GM18511 (cell line): Measurements from ENCODE around the gene PFN1.
A peak's percentile ranks its signal among the peaks of the same experiment; 100 is the strongest.

Source experiments
- ATAC-seq: cut with Tn5 transposase; IDR thresholded peaks from one replicate; pipeline ENCODE4 v1.9.1; 2021; ENCODE audit warnings: mild to moderate bottlenecking, moderate library complexity; ENCODE audit not compliant: unreplicated experiment

The PFN1 gene

DNA sequence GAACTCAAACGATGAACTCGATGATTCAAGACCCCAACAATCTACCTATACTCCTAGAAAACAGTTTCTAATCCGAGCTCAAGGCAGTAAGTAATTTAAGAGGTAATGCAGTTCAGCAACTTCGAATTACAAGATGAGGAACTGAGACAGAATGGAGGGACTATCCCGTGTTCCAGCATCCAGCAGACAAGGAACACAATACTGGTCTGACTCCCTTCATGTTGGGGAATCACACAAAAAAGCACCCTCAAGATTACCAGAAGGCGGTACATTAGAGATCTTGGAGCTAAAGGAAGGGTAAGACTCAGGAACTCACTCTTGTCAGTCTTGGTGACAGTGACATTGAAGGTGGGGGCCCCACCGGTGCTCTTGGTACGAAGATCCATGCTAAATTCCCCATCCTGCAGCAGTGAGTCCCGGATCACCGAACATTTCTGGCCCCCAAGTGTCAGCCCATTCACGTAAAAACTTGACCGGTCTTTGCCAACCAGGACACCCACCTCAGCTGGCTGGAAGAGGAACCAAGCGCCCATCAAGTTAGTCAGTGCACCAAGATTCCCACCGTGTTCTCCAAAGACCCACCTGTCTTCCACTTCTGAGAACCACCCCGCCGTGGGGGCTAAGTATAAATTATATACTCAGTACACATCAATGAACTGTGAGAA, 1.9 kb downstream of the PFN1 start:
- ATAC-seq, result no peak

DNA sequence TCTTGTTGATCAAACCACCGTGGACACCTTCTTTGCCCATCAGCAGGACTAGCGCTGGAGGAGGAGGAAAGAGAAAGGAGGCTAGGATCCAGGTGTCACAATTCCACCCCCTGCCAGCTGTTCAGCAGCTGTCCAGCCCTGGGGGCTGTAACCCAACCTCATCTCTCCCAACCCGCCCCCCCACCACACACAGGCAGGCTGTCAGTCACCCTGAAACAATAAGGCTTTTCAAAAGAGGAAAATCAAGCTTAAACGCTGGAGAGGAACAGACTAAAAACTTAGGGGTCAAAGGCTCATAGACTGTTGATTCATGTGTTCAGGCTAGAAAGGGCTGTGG, 2.4 kb downstream of the PFN1 start:
- no peak for ATAC-seq

DNA sequence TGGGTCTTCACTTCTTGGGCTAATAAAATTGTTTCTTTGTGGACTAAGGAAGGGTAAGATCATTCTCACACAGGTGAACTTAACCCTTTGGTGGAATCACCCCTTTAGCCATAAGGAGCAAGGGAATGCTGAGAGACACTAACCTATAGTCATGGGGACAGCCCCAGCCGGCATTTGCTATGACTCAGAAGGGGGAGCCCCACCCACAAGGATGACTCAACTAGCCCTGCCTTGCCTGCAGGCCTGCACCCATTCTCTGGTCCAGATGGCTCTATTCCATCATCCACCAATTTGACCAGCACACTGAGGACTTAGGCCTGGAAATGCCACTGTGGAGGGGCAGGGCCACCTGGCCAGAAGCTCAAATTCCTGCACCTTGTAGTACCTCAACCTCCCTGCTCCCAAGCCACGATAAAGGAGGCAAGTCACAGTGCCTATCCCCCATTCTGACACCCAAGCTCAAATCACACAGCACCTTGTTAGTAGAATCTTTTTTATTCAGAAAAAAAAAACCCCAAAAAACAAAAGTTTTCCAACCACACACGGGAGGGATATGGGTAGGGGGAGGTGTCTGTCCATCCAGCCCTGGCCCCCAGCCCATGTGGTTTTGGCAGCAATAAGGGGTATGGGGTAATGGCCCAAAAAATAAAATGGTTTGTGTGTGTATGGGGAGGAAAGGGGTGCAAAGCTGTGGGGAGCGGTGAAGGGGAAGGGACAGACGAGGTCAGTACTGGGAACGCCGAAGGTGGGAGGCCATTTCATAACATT, 3.0 kb downstream of the PFN1 start:
- ATAC-seq, result no peak

DNA sequence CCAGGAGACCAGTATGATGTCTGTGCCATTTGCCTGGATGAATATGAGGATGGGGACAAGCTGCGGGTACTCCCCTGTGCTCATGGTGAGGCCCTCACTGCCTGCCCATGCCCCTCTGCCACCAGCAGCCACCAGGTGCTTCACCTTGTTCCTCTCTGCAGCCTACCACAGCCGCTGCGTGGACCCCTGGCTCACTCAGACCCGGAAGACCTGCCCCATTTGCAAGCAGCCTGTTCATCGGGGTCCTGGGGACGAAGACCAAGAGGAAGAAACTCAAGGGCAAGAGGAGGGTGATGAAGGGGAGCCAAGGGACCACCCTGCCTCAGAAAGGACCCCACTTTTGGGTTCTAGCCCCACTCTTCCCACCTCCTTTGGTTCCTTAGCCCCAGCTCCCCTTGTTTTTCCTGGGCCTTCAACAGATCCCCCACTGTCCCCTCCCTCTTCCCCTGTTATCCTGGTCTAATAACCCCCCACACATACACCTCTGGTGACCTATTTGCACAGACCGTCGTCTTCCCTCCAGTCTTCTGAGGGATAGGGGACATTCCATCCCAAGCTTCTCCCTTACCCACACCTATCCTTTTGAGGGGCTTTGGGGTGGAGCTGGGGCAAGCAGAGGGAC, 3.7 kb downstream of the PFN1 start:
- no peak for ATAC-seq

DNA sequence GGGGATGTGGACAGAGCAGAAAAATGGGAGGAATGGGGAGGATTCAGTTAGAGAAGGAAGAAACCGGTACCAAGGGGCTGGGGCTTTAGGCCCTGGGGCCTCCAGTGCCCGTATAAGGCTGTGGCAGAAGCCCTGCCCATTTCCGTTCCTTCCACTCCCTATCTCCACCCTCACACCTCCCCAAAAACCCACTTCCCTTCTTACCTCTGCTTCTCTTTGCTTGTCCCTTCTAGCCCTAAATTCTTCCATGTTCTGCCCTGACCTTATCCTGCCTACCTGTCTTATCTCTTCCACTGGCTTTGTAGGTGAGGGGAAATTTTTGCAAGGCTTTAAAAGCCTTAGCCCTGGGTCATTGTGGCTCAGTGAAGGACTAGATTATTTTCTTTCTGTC, 4.2 kb downstream of the PFN1 start:
- no peak for ATAC-seq

DNA sequence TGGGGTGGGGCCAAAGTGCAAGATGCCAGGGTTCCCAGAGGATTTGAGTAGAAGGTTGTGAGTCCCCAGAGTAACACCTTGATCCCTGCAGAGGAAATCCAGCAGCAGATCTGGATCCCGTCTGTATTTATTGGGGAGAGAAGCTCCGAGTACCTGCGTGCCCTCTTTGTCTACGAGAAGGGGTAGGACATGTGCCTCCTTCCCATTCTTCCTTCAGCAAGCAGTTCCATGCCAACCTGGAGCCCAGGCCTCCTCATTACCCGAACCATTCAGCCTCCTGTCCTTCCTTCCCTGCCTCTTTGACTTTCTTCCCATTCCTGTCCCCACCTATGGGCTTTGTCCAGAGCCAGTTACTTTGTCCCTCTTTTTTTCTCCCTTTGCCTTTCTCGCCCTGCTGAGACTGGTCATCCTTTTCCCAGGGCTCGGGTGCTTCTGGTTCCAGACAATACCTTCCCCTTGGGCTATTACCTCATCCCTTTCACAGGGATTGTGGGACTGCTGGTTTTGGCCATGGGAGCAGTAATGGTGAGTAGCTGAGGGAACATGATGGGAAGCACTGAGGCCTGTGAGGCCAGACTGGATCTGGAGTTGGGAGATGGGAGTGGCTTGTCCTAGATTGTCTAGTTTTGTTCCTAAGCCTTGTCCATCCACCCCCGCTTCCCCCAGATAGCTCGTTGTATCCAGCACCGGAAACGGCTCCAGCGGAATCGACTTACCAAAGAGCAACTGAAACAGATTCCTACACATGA, 5.4 kb downstream of the PFN1 start:
- ATAC-seq, result no peak

DNA sequence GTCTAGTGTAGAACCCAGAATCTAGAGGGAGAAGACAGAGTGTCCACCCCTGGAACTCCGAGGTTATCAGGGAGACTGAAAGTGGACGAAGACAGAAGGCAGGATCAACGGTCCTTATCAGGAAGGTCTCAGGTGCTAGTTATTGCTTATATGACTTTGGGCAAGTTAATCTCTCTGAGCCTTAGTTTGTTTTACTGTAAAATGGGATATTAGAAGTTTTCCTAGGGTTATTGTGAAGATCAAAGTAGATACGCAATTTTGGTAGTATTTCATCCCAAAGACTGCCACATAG, 7.1 kb downstream of the PFN1 start:
- no peak for ATAC-seq

DNA sequence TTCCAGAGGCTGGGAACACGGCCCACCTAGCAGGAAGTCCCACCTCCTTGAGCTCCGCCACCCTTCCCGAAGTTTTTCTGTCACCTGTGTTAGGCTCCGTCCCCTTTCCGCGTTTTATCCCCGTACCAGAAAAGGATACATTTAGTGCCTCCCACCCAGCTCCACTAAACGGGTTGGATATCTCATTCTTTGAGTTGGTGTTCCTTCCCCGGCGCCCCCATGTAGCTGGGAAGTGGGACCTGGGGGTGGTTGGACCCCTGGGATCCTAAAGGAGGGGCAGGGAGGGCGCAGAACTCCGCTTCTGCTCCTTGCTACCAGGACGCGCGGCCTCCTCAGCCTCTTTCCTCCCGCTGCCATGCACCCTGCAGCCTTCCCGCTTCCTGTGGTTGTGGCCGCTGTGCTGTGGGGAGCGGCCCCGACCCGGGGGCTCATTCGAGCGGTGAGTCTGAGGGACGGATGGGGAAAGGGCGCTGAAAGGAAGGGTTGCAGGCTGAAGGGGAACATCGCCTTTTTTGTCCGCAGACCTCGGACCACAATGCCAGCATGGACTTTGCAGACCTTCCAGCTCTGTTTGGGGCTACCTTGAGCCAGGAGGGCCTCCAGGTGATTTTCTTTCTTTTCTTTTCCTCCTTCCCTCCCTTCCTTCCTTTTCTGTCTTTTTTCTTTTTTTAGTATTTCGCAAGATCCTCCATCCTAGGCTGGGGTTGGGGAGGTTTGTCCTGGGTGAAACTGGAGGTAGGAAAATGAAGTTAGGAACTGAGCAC, 7.6 kb downstream of the PFN1 start:
- no peak for ATAC-seq

DNA sequence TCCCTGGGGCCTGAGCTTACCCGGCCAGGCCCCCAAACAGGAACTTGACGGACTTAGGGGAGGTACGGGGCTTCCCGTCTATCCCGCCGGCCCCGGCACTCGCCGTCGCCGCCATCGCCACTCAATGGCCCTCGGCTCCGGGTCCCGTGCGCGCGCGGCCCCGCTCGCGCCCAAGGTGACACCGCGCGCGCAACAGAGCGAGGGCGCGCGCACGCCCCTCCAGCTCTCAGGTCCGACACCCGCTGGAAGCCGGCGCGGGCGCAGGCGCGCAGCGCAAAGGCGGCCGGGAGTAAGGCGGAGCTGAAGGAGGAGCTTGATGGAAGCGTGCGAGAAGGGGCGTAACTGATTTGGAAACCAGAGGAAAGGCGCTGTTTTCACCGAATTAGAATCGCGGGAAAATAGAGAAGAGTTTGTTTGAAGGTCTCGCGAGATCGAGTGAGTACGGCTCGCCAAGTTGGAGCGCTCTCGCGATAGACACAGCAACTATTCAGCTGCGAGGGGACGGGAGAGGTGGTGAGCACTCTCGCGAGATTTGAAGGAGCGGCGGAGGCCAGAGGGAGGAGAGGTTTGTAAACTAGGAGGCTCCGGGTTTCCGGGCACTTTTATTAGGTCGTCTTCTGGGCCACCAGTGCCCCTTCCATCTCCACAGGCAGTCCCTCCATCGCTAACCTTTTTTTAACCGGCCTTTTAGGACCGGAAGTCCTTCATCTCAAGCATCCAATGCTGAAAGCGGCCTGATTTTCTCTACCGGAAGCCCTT, 8.4 kb downstream of the PFN1 start, which contains the start of the genes RNF167 and SLC25A11:
Gene RNF167, plus strand, starts transcription at position 473 of the 759 bp plus-strand sequence. CDS start 642 bp downstream, outside the sequence.
Gene SLC25A11, minus strand, starts transcription at position 251 of the 759 bp plus-strand sequence. Its CDS starts 136 bp downstream, at position 115.
- peak; percentile 83 for ATAC-seq

DNA sequence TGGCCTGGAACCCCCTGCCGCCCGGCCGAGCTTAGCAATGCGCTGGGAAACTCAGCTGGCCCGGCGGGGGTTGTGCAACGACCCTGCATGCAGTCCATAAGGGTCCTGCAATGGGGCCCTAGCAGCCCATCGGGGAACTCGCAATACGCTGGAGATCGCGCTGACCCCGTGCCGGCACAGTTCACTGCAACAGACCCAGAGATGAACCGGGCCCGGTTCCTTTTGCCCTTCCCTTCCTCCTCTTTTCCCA, 8.9 kb downstream of the PFN1 start:
- ATAC-seq, result peak; percentile 22

DNA sequence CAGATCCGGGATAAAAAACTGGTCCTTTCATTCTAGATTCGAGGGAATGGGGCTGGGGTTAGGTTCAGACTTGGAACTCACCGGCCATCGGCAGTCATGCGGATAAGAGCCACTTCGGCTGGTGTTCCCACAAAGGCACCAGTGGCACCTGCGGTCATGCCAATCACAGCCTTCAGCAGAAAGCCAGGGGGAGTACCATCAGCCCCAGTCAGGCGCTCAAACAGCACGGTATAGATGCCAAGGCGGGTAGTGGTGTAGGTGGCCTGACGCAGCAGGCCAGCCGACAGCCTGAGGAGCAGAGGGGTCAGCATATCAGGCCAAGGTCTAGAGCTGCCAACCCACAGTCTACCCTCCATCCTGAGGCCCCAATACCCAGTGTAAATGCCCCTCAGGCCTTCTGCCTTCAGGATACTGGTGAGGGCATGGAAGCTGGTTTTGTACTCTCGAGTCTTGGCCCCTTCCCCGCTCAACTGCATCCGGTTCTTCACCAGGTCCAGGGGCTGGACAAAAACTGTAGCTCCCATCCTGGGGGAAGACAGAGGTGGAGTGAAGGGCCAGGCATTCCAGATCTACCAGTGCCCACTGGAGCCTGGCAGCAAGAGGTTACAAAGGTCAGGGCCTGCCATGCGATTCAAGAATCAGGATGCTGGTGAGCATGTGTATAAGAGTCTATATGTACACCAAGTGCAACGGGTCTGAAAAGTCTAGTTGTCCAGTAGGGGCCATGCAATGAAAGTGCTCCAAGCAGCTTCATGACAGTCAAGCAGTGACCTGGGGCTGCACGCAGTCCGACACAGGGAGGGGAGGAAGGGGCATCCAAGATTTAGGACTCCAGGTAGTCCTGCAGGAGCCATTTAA, 9.4 kb downstream of the PFN1 start:
- no peak for ATAC-seq

DNA sequence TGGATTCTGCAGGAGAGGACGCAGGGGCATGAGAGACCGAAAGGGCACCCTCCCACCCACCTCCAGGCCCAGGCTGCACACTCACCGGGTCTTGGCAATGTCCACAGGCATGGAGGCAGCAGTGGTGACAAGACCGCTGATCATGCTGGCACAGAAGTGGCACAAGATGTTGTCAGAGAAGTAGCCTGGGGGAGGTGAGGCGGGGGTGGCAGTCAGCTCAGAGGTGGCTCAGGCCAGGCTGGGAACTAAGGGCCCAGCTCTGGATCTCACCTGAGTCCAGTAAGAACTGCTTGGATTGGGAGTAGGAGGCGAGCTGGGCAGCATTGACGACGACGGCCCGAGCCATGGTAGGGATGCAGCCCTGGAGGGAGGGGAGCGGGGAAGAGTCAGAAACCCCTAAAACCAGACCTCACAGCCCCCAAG, 10.2 kb downstream of the PFN1 start:
- no peak for ATAC-seq

DNA sequence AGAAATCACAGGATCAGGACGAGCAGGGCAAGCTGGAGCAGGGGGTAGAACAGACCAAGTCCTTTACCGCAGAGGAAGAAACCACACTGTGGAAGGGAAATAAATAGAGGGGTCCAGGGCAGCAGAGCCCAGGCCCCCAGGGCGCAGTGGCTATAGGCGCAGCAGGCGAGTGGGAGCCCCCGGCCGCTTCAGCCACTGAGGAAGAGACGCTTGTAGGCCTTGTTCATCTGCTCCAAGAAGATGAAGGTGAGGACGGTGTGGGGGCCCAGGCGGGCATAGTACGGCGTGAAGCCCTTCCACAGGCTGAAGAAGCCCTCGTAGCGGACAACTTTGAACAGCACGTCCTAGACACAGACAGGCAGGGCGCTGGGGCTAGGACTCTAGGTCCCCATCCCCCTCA, 10.8 kb downstream of the PFN1 start:
- no peak for ATAC-seq

DNA sequence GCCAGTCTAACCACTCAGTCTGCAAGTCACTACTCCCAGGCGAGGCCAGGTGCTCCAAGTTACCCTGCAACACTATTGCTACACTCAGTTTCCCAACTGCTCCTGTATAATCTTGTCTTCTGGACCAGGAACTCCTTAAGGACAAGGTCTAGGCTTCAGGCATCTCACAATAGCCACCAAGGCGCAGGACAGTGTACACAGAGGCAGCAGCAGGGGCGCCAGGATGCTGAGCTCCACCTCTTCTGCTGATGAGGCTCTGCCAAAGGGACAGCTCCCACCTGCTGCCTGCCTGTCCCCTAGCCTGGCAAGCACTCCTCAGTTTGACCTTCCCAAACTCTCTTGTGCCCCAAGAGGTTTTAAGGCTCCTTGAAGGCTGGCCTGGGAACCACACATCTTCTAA, 11.9 kb downstream of the PFN1 start:
- ATAC-seq, result no peak

DNA sequence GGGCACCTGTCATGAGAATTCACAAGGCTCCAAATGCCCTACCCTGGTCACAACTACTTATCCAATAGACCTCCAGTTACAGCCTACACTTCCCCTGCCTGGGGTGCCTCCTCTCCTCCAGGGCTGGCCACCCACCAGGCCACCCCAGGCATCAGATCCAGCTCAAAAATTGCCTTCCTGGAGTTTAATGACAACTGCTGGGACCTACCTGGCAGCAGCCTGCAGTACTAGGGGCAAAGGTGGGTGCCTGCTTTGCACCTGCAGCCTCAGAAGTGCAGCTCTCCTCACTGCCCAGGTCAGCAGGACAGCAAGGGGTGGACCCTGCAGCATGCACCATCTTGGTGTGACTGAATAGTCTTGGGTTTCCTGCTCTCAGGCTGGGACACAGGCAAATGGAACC, 12.7 kb downstream of the PFN1 start:
- ATAC-seq, result no peak

DNA sequence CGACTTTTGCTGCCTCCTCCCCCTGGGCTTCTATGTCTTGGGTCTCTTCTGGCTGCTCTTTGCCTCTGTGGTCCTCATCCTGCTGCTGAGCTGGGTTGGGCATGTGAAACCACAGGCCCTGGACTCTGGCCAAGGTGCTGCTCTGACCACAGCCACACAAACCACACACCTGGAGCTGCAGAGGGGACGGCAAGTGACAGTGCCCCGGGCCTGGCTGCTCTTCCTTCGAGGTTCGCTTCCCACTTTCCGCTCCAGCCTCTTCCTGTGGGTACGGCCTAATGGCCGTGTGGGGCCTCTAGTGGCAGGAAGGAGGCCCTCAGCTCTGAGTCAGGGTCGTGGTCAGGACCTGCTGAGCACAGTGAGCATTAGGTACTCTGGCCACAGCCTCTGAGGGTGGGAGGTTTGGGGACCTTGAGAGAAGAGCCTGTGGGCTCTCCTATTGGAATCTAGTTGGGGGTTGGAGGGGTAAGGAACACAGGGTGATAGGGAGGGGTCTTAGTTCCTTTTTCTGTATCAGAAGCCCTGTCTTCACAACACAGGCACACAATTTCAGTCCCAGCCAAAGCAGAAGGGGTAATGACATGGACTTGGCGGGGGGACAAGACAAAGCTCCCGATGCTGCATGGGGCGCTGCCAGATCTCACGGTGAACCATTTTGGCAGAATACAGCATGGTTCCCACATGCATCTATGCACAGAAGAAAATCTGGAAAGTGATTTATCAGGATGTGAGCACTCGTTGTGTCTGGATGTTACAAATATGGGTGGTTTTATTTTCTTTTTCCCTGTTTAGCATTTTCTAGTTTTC, 14.0 kb downstream of the PFN1 start:
- ATAC-seq, result no peak

DNA sequence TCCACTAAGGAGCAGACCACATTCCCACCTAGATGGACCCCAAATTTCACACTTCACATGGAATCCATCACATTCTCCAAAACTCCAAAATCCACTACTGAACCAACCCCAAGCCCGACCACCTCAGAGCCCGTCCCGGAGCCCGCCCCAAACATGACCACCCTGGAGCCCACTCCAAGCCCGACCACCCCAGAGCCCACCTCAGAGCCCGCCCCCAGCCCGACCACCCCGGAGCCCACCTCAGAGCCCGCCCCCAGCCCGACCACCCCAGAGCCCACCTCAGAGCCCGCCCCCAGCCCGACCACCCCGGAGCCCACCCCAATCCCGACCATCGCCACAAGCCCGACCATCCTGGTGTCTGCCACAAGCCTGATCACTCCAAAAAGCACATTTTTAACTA, 14.7 kb downstream of the PFN1 start:
- ATAC-seq, result no peak

DNA sequence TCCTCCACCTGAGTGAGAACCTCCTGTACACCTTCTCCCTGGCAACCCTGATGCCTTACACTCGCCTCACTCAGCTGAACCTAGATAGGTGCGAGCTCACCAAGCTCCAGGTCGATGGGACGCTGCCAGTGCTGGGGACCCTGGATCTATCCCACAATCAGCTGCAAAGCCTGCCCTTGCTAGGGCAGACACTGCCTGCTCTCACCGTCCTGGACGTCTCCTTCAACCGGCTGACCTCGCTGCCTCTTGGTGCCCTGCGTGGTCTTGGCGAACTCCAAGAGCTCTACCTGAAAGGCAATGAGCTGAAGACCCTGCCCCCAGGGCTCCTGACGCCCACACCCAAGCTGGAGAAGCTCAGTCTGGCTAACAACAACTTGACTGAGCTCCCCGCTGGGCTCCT, 15.6 kb downstream of the PFN1 start:
- ATAC-seq, result no peak

DNA sequence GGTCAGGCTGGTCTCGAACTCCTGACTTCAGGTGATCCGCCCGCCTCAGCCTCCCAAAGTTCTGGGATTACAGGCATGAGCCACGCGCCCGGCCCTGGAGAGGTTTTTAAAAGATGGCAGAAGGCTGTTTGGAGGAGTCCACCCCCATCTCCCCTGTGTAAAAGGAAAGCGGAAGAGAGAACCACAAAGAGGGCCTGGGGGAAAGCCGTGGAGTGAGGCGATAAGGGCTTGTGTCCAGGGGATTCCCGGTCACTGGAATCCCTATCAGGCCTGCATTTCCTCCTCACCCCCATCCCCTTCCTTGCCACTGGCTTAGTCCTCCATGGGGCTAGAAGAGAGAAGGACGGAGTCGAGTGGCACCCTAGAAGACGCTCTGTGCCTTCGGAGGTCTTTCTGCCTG, 16.4 kb downstream of the PFN1 start, which contains the start of gene GP1BA:
Gene GP1BA, plus strand, starts transcription at position 315 of the 400 bp plus-strand sequence. CDS start 328 bp downstream, outside the sequence.
- no peak for ATAC-seq
